K562 (cell line): ENCODE measurements around the gene UNC45A. TPM values are rescaled to one million over a fixed set of nuclear protein-coding genes. Genes with fewer than 3 reads are reported as not detected.
A peak's percentile ranks its signal among the peaks of the same experiment; 100 is the strongest.

Source experiments
- CBFA2T3 ChIP-seq: fragments of 450-650 bp; IDR thresholded peaks from 2 replicates; pipeline ENCODE4 v1.6.1; 2017
- CBX3 ChIP-seq, 2 experiments: IDR thresholded peaks; 1 replicate in 1 of 2; 2 replicates in 1 of 2; pipeline ENCODE4 v1.6.1; 2012; ENCODE audit warnings: inconsistent platforms in 2 of 2, low read length in 2 of 2, borderline replicate concordance in 1 of 2, control low read depth in 1 of 2
- DMBX1 ChIP-seq: fragments of 250-450 bp; sonication (Bioruptor Pico); IDR thresholded peaks from 2 replicates; pipeline ENCODE4 v1.8.0; 2022; ENCODE audit warnings: inconsistent platforms, mild to moderate bottlenecking, moderate library complexity, borderline replicate concordance
- DNMT1 ChIP-seq: fragments of 450-650 bp; IDR thresholded peaks from 2 replicates; pipeline ENCODE4 v1.6.1; 2016; ENCODE audit warnings: antibody characterized with exemption, mild to moderate bottlenecking
- EP300 ChIP-seq: IDR thresholded peaks from 2 replicates; pipeline ENCODE4 v1.6.1; 2012; ENCODE audit warnings: low read length, improper control_type of control experiment
- FOXA1 ChIP-seq: fragments of 450-650 bp; IDR thresholded peaks from 2 replicates; pipeline ENCODE4 v1.6.1; 2016; ENCODE audit warnings: mild to moderate bottlenecking, borderline replicate concordance
- HMG20A ChIP-seq: fragments of 450-650 bp; formaldehyde crosslinking; conservative IDR thresholded peaks from 2 replicates; pipeline ENCODE4 v1.4.0; 2020; ENCODE audit warnings: mild to moderate bottlenecking, mixed read lengths
- MAX ChIP-seq: sonication (generic); formaldehyde crosslinking; IDR thresholded peaks from 2 replicates; pipeline ENCODE4 v1.9.0; 2022; ENCODE audit warnings: mild to moderate bottlenecking, missing genetic modification reagents
- MYBL2 ChIP-seq, 2 experiments: fragments of 450-650 bp in 1 of 2; sonication (generic) in 1 of 2; formaldehyde crosslinking in 1 of 2; IDR thresholded peaks; 2 replicates each; pipeline versions ENCODE4 v1.6.1 to v1.8.1; 2017 to 2022; ENCODE audit warnings: borderline replicate concordance in 1 of 2, inconsistent platforms in 1 of 2, low read depth in 1 of 2, mild to moderate bottlenecking in 1 of 2, missing genetic modification reagents in 1 of 2, moderate library complexity in 1 of 2
- NONO ChIP-seq, 2 experiments: fragments of 200-400 bp in 1 of 2; fragments of 450-650 bp in 1 of 2; formaldehyde crosslinking in 1 of 2; IDR thresholded peaks; 2 replicates each; pipeline ENCODE4 v1.6.1; 2017; ENCODE audit warnings: low read depth in 2 of 2, mild to moderate bottlenecking in 2 of 2, moderate library complexity in 2 of 2, low read length in 1 of 2
- RBM22 ChIP-seq: fragments of 200-400 bp; formaldehyde crosslinking; IDR thresholded peaks from 2 replicates; pipeline ENCODE4 v1.6.1; 2018; ENCODE audit warnings: low read length, low read depth; ENCODE audit not compliant: poor library complexity, severe bottlenecking
- WHSC1 ChIP-seq: IDR thresholded peaks from one replicate; pipeline ENCODE4 v1.6.1; 2012; ENCODE audit warnings: low read length, control low read depth, inconsistent platforms
- ZKSCAN8 ChIP-seq: fragments of 200-800 bp; sonication (Bioruptor generic); IDR thresholded peaks from 2 replicates; pipeline ENCODE4 v1.6.1; 2016; ENCODE audit warnings: missing genetic modification characterization, missing compliant biosample characterization
- ZNF41 ChIP-seq: fragments of 250-450 bp; sonication (Bioruptor Pico); conservative IDR thresholded peaks from 2 replicates; pipeline ENCODE4 v1.4.0; 2020; ENCODE audit warnings: mild to moderate bottlenecking
- polyA plus RNA-seq, 8 experiments: library from polyadenylated mRNA; depleted of rRNA in 4 of 8; stranded (reverse) in 5 of 8; unstranded in 3 of 8; fragments of >200 nt; fragmentation: Nextera tagmentation in 2 of 8; fragmentation: Illumina TruSeq in 1 of 8; extraction: Ambion mirVana in 2 of 8; extraction: Trizol in 1 of 8; gene quantifications; 2 replicates each; pipeline versions ENCODE4 v1.2.1 to v1.2.3, GENCODE V29; 2011 to 2014; ENCODE audit warnings: inconsistent platforms in 1 of 8, missing spikeins in 1 of 8
- total RNA-seq, 7 experiments: library from RNA; depleted of rRNA in 6 of 7; stranded (reverse); fragments of >200 nt in 6 of 7; fragmentation: Illumina TruSeq in 2 of 7; extraction: Trizol in 2 of 7; gene quantifications; 2 replicates each; pipeline versions ENCODE4 v1.2.1 to v1.2.3, GENCODE V29; 2011 to 2021; ENCODE audit warnings: low replicate concordance in 1 of 7

UNC45A gene
- total and polyA plus RNA-seq, 9 of the 15 experiments (the other 6 are each of a cell fraction or from before 2014, with no cell fraction given) = 22.4 to 79.3 (median 43.7) TPM

- no peak; the same call in 1 of the 2 replicates for TF ChIP-seq DNMT1
- TF ChIP-seq HMG20A (CRISPR knock-in tag) = no peak
- peak in 1 of 2 experiments; percentile 88; a peak in 2 of 4 replicates for TF ChIP-seq NONO (IDR thresholded peaks at IDR 0.05; ENCODE audit: low read depth in 2 of 2, low read length in 1 of 2)
- TF ChIP-seq MAX = peak; percentile 55
- TF ChIP-seq DMBX1 (CRISPR knock-in tag) = peak; percentile 97
- TF ChIP-seq RBM22 = no peak
- peak in 1 of 2 experiments; percentile 69; a peak in 1 of 3 replicates for TF ChIP-seq CBX3 (IDR thresholded peaks at IDR 0.05; ENCODE audit: borderline replicate concordance in 1 of 2, low read length in 2 of 2)
- TF ChIP-seq CBFA2T3 = peak; percentile 100
- TF ChIP-seq MYBL2 (IDR thresholded peaks at IDR 0.05; ENCODE audit: low read depth) = peak; percentile 45; the same call in 1 of the 2 replicates
- TF ChIP-seq MYBL2 (CRISPR knock-in tag; IDR thresholded peaks at IDR 0.05; ENCODE audit: borderline replicate concordance) = no peak
- TF ChIP-seq ZKSCAN8 (CRISPR knock-in tag) = peak; percentile 94
- no peak for TF ChIP-seq WHSC1
- peak; percentile 76; the same call in 1 of the 2 replicates for TF ChIP-seq ZNF41 (CRISPR knock-in tag)
- TF ChIP-seq FOXA1 = no peak; the same call in 1 of the 2 replicates
- TF ChIP-seq EP300 = peak; percentile 99
Measured at GRCh38 chr15:90901175-90902039, 33.7 kb upstream of the UNC45A start (continued).
